ENCODE data around the gene GNAL.
"Not testable (repeated sequence)": the region's sequence is repeated elsewhere in the genome, so short reads cannot be mapped to it uniquely, and the experiment has no call there.

- not testable (repeated sequence) for TF ChIP-seq CTCF, EP300 (IDR thresholded peaks at IDR 0.05)
Observed at GRCh38 chr18:11690660-11691059, 1.6 kb downstream of the GNAL start.
